Measurements from ENCODE around the gene GJA1.

GRCh38 chr6:121430514-121431460 is 4.7 kb upstream of the GJA1 start:
- TF ChIP-seq CTCF (conservative IDR thresholded peaks at IDR 0.05 in 1 of 2, IDR thresholded peaks at IDR 0.05 in 1 of 2; ENCODE audit: low read depth in 1 of 2, low read length in 2 of 2) = peak; percentile 54 to 64
- no peak for TF ChIP-seq EZH2 (IDR thresholded peaks at IDR 0.05; ENCODE audit: low read length, missing control alignments)
